HG03280 (cell line): ENCODE measurements around the gene MED22.
"Not testable (repeated sequence)": the region's sequence is repeated elsewhere in the genome, so short reads cannot be mapped to it uniquely, and the experiment has no call there.

ENCODE experiments used
- ATAC-seq: cut with Tn5 transposase; IDR thresholded peaks from one replicate; pipeline ENCODE4 v1.9.1; 2021; ENCODE audit warnings: mild to moderate bottlenecking, moderate library complexity; ENCODE audit not compliant: unreplicated experiment

The MED22 gene

DNA sequence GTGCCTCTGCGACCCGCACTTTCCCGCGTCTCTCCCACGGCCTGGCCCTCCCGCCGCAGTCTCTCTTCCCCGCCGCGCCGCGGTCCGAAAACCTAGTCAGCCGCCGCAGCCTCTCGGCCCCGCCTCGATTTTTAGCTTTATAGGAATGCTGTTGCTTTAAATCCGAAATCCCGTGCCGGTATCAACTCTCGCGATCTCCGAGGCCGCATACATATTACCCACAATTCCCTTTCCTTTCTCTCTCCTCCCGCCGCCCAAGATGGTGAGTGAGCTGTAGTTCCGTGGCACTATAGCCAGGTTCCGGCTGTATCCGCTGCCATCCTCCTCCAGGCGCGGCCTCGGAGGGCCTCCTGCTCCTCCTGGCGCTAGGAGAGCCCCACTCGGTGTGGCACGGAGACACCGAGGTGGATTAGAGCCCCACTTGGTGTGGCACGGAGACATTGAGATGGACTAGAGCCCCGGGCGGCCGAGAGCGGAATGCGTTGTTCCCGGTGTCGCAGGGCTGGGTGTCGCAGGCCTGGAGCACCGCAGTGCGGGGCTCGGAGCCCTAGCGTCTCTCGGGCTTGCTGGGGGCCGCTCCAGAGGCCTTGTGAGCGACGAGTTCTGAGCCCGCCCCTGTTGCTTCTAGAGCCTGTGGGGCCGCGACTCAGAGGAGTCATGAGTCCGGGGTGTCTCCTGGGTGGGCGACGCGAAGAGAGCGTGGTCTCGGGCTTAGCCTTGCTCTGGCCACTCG is at the start of gene MED22, which contains the start of gene RPL7A:
Gene MED22, minus strand, starts transcription at position 147 of the 733 bp plus-strand sequence. CDS start 1,469 bp downstream, outside the sequence.
Gene RPL7A, plus strand, starts transcription at position 234 of the 733 bp plus-strand sequence. Its CDS starts 26 bp downstream, at position 260.
- peak; percentile 71 for ATAC-seq

GRCh38 chr9:133397370-133397769 is 49.4 kb upstream of the MED22 start:
- no peak for ATAC-seq

DNA sequence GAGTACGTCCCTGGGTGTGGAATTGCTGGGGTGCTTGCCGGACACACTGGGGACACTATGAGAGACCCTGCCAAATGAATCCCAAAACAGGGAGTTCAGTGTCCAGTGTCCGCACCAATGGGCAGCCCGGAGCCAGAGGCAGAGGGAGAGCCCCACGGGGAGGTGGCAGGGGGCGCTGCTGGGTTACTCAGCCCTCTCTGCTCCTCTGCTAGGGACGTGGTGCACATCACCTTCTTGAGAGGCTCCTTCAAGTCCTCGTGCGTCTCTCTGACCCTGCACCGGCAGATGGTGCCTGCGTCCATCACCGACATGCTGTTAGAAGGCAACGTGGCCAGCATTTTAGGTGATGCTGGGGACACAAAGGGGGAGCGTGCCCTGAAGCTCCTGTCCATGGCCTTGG is 49.0 kb upstream of the MED22 start:
- no peak for ATAC-seq

DNA sequence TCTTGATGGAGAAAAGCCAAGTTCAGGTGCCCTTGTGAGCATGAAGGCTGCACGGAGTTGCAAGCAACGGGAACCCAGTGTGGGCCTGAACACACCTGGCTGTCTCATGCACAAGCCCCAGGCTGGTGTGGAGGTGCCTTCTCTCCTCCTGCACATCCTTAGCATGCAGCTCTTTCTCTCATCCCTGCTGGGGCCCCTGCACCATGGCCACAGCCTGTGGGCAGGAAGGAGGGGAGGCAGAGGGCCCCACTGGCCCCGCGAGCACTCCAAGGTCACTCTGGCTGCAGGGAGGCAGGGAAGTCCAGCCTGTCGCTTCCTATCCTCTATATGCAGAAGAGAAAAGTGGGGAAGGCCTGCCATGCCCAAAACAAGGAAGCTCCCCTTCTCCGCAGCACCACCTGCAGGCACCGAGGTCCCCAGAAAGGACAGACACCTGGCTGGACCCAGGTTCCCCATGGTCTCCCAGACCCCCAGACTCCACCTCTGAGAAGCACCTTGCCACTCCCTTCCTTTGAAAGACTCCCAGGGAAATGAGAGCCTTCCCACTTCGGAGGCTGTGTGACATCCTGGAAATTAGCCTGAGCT is 46.8 kb upstream of the MED22 start:
- no peak for ATAC-seq

DNA sequence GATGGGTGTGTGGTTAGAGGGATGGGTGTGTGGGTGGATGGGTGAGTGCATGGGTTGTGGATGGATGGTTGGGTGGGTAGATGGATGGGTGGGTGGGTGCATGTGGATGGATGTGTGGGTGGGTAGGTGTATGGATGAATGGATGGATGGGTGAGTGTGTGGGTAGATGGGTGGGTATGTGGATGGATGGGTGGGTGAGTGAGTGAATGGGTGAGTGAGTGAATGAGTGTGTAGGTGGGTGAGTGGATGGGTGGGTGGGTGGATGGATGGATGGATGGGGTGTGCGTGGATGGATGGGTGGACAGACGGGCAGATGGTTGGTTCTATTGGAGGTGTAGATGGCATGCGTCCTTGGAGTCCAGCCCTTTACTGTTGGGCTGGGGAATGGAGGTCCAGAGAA is 45.5 kb upstream of the MED22 start:
- ATAC-seq = no peak

- ATAC-seq = not testable (repeated sequence)
Measured at GRCh38 chr9:133392308-133392707, 44.4 kb upstream of the MED22 start.

DNA sequence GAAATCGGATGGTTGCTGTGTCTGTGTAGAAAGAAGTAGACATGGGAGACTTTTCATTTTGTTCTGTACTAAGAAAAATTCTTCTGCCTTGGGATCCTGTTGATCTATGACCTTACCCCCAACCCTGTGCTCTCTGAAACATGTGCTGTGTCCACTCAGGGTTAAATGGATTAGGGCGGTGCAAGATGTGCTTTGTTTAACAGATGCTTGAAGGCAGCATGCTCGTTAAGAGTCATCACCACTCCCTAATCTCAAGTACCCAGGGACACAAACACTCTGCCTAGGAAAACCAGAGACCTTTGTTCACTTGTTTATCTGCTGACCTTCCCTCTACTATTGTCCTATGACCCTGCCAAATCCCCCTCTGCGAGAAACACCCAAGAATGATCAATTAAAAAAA is 43.5 kb upstream of the MED22 start:
- ATAC-seq = not testable (repeated sequence)

GRCh38 chr9:133390713-133391112 is 42.8 kb upstream of the MED22 start:
- ATAC-seq = no peak

DNA sequence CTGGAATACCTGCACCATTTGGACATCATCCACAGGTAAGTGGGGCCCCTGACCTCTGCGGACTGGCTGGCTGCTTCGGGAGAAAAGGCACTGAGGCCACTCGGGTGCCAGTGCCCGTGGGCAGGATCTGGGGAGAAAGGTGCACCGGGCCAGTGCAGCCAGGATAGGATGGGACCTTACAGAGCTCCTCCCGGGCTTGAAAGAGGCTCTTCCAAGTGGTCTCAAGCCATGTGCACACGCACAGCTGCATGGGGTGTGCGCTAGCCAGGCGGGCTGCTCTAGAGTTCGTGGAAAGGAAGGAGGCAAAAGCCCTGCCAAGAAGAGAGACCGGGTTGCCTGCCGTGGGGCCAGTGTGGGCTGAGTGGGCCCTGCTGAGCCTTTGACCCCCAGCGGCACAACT is 41.6 kb upstream of the MED22 start:
- ATAC-seq = no peak

DNA sequence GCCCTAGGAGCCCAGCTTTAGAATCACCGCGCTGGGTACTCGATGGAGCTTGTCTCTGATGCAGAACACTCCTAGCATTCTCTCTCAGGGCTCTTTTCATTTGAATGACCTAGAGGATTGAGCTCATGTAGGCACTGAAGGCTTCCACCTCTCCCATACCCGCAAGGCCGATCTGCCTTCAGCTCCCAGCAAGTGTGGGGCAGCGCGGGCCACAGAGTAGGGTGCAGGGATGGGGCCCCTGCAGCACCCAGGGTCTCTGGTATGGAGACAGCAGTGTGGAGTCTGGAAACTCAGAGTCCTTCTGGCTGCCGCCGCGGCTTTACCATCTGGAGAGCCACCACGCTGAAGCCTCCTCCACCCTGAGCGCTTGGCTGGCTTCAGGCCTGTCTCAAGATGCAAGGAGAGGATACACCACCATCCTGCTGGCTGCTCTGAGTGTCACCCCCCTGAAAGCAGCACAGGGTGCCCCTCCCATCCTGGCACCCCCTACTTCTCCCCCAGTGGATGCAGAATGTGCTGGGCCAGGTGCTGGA is 41.2 kb upstream of the MED22 start:
- ATAC-seq = no peak

DNA sequence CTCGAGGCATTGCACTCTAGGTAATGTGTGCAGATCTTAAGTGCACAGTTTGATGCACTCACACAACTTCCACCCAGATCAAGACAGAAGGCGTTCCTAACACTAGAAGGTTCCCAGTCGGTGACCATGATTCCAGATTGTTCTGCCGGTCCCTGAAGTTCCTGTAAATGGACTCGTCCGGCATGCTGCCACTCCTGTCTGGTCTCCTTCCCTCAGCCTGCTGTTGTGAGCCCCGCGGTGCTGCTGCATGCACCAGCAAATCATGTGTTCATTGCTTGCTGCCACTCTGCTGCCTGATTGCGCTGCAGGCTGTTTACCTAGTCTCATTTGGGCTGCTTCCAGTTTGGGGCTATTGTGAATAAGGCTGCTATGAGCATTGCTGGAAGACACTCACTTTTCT is 39.7 kb upstream of the MED22 start:
- no peak for ATAC-seq

- no peak for ATAC-seq
Measured at GRCh38 chr9:133386338-133386737, 38.4 kb upstream of the MED22 start.

GRCh38 chr9:133385452-133385851 is 37.5 kb upstream of the MED22 start:
- ATAC-seq = no peak

DNA sequence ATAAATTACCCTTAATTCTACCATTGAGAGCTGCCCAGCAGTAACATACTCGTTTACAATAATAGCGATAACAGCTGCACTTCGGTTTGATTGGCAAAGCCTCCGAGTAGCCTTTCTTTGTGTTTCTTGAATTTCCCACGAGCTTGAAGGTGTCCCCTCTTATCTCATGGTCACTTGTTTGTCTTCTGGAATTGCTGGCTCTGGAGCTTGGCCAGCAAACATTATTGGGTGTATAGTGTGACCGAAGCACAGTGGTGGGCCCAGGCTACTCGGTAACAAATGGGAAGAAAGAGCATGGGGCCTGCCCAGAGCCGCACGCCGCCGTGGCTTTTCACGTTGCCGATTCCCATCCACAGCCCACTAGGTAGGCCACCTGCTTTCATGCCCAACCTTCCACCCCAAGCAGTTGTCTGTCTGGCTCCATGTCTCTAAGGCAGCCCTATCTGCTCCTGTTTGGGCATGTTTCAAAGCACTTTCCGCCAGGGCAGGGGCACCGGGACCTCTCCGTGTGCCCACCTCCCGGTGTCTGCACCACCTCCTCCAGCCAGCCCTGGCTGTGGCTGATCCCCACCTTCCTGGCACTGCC is 36.9 kb upstream of the MED22 start:
- ATAC-seq = no peak

DNA sequence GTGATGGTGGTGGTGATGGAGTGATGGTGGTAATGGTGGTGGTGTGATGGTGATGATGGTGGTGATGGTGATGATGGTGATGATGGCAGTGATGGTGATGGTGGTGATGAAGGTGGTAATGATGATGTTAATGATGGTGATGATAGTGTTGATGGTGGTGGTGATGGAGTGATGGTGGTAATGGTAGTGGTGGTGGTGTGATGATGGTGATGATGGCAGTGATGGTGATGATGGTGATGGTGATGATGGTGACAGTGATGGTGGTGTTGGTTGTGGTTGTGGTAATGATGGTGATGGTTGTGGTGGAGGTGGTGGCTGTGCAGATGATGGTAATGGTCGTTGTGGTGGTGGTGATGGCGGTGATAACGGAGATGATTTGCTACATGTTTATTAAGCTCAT is 35.5 kb upstream of the MED22 start:
- ATAC-seq = no peak

DNA sequence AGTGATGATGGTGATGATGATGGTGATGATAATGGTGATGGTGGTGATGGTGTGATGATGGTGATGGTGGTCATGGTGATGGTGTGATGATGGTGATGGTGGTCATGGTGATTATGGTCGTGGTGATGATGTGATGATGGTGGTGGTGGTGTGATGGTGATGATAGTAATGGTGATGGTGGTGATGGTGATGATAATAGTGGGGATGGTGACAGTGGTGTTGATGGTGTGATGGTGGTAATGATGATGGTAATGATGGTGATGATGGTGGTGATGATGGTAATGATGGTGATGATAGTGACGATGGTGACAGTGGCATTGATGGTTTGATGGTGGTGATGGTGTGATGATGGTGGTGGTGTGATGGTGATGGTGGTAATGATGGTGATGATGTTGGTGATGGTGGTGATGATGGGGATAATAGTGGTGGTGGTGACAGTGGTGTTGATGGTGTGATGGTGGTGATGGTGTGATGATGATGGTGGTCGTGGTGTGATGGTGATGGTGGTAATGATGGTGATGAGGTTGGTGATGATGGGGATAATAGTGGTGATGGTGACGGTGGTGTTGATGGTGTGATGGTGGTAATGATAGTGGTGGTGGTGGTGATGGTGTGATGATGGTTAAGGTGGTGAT is 34.7 kb upstream of the MED22 start:
- ATAC-seq = no peak

- no peak for ATAC-seq
Measured at GRCh38 chr9:133380734-133381133, 32.8 kb upstream of the MED22 start.

DNA sequence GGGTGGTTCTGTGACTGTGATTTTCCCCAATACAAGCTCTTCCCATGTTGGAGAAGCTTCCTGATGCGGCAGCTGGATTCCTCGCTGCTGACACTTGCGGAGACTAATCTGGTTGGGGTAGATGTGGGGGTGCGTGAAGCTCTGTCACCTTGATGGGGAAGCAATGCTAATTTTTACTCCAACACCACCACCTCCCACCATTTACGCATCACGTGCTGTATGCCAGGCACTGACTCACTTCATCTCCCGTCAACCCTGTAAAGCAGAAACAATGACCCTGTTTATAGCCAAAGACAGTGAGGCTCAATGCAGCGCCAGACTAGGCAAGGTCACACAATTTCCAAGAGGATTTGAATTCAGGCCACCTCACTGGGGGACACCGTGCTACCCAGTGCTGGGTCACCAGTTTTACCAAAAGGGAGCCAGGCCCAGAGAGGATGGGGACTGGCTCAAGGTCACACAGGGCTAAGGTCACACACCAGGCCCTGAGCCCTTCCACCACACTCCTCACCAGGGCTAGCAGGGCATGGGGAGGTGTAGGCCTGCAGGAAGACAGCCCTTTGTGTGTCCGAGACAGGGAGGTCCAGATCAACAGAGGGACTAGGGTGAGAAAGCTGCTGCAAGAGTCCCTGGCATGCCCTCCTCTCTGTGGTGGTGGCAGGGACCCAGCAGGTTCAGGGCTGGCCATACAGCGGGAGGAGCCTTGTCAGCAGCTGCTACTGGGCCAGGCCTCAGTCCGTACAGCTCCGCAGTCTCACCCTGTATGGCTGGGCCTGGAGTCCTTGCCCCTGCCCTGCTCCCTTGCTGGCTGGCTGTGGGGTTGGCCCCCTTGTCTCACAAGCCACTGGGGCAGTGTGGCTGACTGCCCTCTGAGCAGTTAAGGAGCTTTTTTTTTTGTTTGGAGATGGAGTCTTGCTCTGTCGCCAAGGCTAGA is 31.5 kb upstream of the MED22 start:
- no peak for ATAC-seq

- ATAC-seq = no peak
Measured at GRCh38 chr9:133378408-133378962, 30.6 kb upstream of the MED22 start.

DNA sequence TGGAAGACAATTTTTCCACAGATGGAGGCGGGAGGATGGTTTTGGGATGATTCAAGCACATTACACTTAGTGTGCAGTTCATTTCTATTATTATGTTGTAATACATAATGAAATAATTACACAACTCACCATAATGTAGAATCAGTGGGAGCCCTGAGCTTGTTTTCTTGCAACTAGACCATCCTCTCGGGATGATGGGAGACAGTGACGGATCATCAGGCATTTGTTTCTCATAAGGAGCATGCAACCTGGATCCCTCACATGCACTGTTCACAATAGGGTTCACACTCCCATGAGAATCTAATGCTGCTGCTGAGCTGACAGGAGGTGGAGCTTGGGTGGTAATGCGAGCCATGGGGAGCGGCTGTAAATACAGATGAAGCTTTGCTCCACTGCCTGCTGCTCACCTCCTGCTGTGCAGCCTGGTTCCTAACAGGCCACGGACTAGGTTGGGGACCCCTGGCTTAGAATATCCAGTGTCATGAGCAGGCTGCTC is 29.8 kb upstream of the MED22 start:
- no peak for ATAC-seq
